Mucosa of rectum (tissue), 2 donors: ENCODE data around the gene GIGYF2.
"Not testable (repeated sequence)": the region's sequence is repeated elsewhere in the genome, so short reads cannot be mapped to it uniquely, and the experiment has no call there.

Source experiments
- H3K27ac ChIP-seq, 2 donors: one replicate each; pipeline ENCODE4 v1.7.0; 2013; ENCODE audit warnings: inconsistent platforms in 2 of 2, low read depth in 2 of 2, low read length in 2 of 2
- H3K27me3 ChIP-seq, 2 donors: one replicate each; pipeline ENCODE4 v1.7.0; 2013; ENCODE audit warnings: low read length in 2 of 2; ENCODE audit not compliant: control insufficient read depth in 2 of 2, insufficient read depth in 2 of 2
- H3K36me3 ChIP-seq, 2 donors: one replicate each; pipeline ENCODE4 v1.7.0; 2013; ENCODE audit warnings: low read length in 2 of 2; ENCODE audit not compliant: control insufficient read depth in 2 of 2, insufficient read depth in 2 of 2
- H3K4me1 ChIP-seq, 2 donors: one replicate each; pipeline ENCODE4 v1.7.0; 2013; ENCODE audit warnings: low read length in 2 of 2, mild to moderate bottlenecking in 1 of 2; ENCODE audit not compliant: control insufficient read depth in 2 of 2, insufficient read depth in 2 of 2
- H3K4me3 ChIP-seq, 2 donors: one replicate each; pipeline ENCODE4 v1.7.0; 2013; ENCODE audit warnings: low read length in 2 of 2
- H3K9ac ChIP-seq, 2 donors: one replicate each; pipeline ENCODE4 v1.7.0; 2013; ENCODE audit warnings: low read length in 2 of 2, low read depth in 1 of 2, mild to moderate bottlenecking in 1 of 2
- H3K9me3 ChIP-seq, 2 donors: one replicate each; pipeline ENCODE4 v1.7.0; 2013; ENCODE audit warnings: low read length in 2 of 2; ENCODE audit not compliant: control insufficient read depth in 2 of 2
- donor health status: healthy.
- donor health status: Normal muscosa, but diverticular disease.

Gene GIGYF2

GRCh38 chr2:232850039-232850438, 152.9 kb downstream of the GIGYF2 start:
- Histone ChIP-seq H3K27ac (no peak overlapping the region), H3K36me3 (peaks cover 50 to 63% of the 10 kb centered on the region in 2 donors), H3K9ac (no peak overlapping the region), H3K4me3 (no peak overlapping the region), H3K27me3 (no peaks in the 10 kb centered on the region), H3K4me1 (peaks cover 3 to 7% of the 10 kb centered on the region in 2 donors), H3K9me3 (no peaks in the 10 kb centered on the region)

- not testable (repeated sequence) for H3K4me3 ChIP-seq, H3K4me1 ChIP-seq, H3K9me3 ChIP-seq, H3K9ac ChIP-seq, H3K27me3 ChIP-seq, H3K27ac ChIP-seq
- peaks cover 41 to 51% of the 10 kb centered on the region in 2 donors for H3K36me3 ChIP-seq
Observed at GRCh38 chr2:232852081-232852480, 154.9 kb downstream of the GIGYF2 start.

- Histone ChIP-seq H3K4me3 (no peak overlapping the region), H3K27ac (no peak overlapping the region), H3K4me1 (peaks cover 5 to 7% of the 10 kb centered on the region in 2 donors), H3K27me3 (no peaks in the 10 kb centered on the region), H3K36me3 (peaks cover 41 to 50% of the 10 kb centered on the region in 2 donors), H3K9me3 (no peaks in the 10 kb centered on the region), H3K9ac (no peak overlapping the region)
Observed at GRCh38 chr2:232852676-232853075, 155.5 kb downstream of the GIGYF2 start.

GRCh38 chr2:232854082-232854481, 157.0 kb downstream of the GIGYF2 start:
- H3K27me3 ChIP-seq: no peaks in the 10 kb centered on the region
- H3K4me1 ChIP-seq: peaks cover 5 to 7% of the 10 kb centered on the region in 2 donors
- H3K27ac ChIP-seq: no peak overlapping the region
- H3K36me3 ChIP-seq: peaks cover 41 to 48% of the 10 kb centered on the region in 2 donors
- H3K4me3 ChIP-seq: no peak overlapping the region
- no peaks in the 10 kb centered on the region for H3K9me3 ChIP-seq
- H3K9ac ChIP-seq: no peak overlapping the region

GRCh38 chr2:232857158-232857563, 160.0 kb downstream of the GIGYF2 start:
- Histone ChIP-seq H3K9ac (no peak overlapping the region), H3K4me3 (no peak overlapping the region), H3K36me3 (peaks cover 26 to 27% of the 10 kb centered on the region in 2 donors), H3K4me1 (peaks cover 5 to 7% of the 10 kb centered on the region in 2 donors), H3K27me3 (no peaks in the 10 kb centered on the region), H3K9me3 (no peaks in the 10 kb centered on the region), H3K27ac (no peak overlapping the region)

GRCh38 chr2:232859385-232859916, 162.3 kb downstream of the GIGYF2 start:
- no peak overlapping the region for H3K27ac ChIP-seq
- H3K27me3 ChIP-seq: no peaks in the 10 kb centered on the region
- H3K4me1 ChIP-seq: peaks cover 0 to 5% of the 10 kb centered on the region in 2 donors
- peaks cover 26 to 27% of the 10 kb centered on the region in 2 donors for H3K36me3 ChIP-seq
- no peak overlapping the region for H3K4me3 ChIP-seq
- H3K9ac ChIP-seq: no peak overlapping the region
- H3K9me3 ChIP-seq: no peaks in the 10 kb centered on the region

- H3K4me1 ChIP-seq: peaks cover 4 to 5% of the 10 kb centered on the region in 2 donors
- no peaks in the 10 kb centered on the region for H3K9me3 ChIP-seq
- no peak overlapping the region for H3K4me3 ChIP-seq
- no peak overlapping the region for H3K9ac ChIP-seq
- H3K36me3 ChIP-seq: peaks cover 26 to 27% of the 10 kb centered on the region in 2 donors
- no peak overlapping the region for H3K27ac ChIP-seq
- no peaks in the 10 kb centered on the region for H3K27me3 ChIP-seq
Observed at GRCh38 chr2:232860593-232861241, 163.6 kb downstream of the GIGYF2 start.

- H3K4me3 ChIP-seq: no peak overlapping the region
- H3K27me3 ChIP-seq: no peaks in the 10 kb centered on the region
- H3K27ac ChIP-seq: no peak overlapping the region
- peaks cover 7 to 8% of the 10 kb centered on the region in 2 donors for H3K4me1 ChIP-seq
- no peak overlapping the region for H3K9ac ChIP-seq
- H3K9me3 ChIP-seq: no peaks in the 10 kb centered on the region
- peaks cover 26 to 27% of the 10 kb centered on the region in 2 donors for H3K36me3 ChIP-seq
Observed at GRCh38 chr2:232861353-232861752, 164.2 kb downstream of the GIGYF2 start.

GRCh38 chr2:232863996-232864395, 166.9 kb downstream of the GIGYF2 start:
- peaks cover 6 to 7% of the 10 kb centered on the region in 2 donors for H3K4me1 ChIP-seq
- H3K27me3 ChIP-seq: no peaks in the 10 kb centered on the region

GRCh38 chr2:232865165-232865564, 168.0 kb downstream of the GIGYF2 start:
- H3K27me3 ChIP-seq: no peaks in the 10 kb centered on the region
- H3K27ac ChIP-seq: no peak overlapping the region
- no peak overlapping the region for H3K4me3 ChIP-seq
- no peak overlapping the region for H3K9ac ChIP-seq
- H3K36me3 ChIP-seq: peaks cover 0 to 4% of the 10 kb centered on the region in 2 donors
- peaks cover 6 to 7% of the 10 kb centered on the region in 2 donors for H3K4me1 ChIP-seq
- H3K9me3 ChIP-seq: no peaks in the 10 kb centered on the region

More at GRCh38 chr2:232863996-232864395, 166.9 kb downstream of the GIGYF2 start:
- no peak overlapping the region for H3K4me3 ChIP-seq
- no peak overlapping the region for H3K27ac ChIP-seq
- H3K9ac ChIP-seq: no peak overlapping the region
- H3K36me3 ChIP-seq: peaks cover 5 to 7% of the 10 kb centered on the region in 2 donors
- no peaks in the 10 kb centered on the region for H3K9me3 ChIP-seq
